ENCODE measurements around the gene DYNC1I1. TPM values are rescaled to one million over a fixed set of nuclear protein-coding genes. Genes with fewer than 3 reads are reported as not detected.

The DYNC1I1 gene
- total and polyA plus RNA-seq, 2 of the 4 experiments (the other 2 are of a cell fraction), result under 0.01 to 0.15 TPM

DNA sequence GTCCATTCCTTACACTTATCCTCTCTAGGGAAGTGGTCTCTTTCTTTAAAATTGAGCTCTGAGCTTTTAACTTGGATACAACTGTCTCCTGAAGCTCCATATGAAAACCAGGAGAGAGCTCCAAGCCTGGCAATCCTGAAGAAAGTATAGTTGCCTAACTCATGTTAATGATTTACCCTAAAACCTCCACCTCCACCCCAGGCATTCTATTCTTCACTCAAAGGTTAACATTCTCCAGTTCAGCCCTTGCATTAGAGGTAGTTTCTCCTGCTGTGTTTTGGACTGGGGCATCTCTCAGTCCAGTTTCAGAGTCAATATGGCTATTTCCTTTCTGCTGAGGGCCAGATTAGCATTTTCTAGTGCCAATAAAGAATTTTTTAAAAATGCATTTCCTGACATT lies 354.0 kb downstream of the DYNC1I1 start:
- Histone ChIP-seq H3K18ac (ENCODE audit: low read depth, low read length) (no peak overlapping the region), H2AK9ac (replicated peaks; ENCODE audit: low read depth, low read length, poor library complexity) (no peak overlapping the region), H3K79me1 (ENCODE audit: low read depth in 1 of 2, low read length in 2 of 2) (no peaks in the 10 kb centered on the region), H3K23ac (ENCODE audit: low read depth, low read length) (no peak overlapping the region), H2BK20ac (ENCODE audit: low read depth, low read length) (no peak overlapping the region), H4K20me1 (ENCODE audit: insufficient read depth, low read length) (no peaks in the 10 kb centered on the region), H2BK120ac (ENCODE audit: low read depth, low read length) (no peak overlapping the region), H3K4me1 (ENCODE audit: control insufficient read depth, insufficient read depth, low read length) (no peaks in the 10 kb centered on the region), H2BK5ac (ENCODE audit: low read depth, low read length, poor library complexity, severe bottlenecking) (no peak overlapping the region), H3K9me1 (ENCODE audit: insufficient read depth, low read length) (peaks cover 3% of the 10 kb centered on the region; the same call in 1 of the 2 replicates), H3K27me3 (ENCODE audit: control insufficient read depth, insufficient read depth, low read length) (no peaks in the 10 kb centered on the region), H3K9me3 (ENCODE audit: control insufficient read depth, insufficient read depth, low read length) (no peaks in the 10 kb centered on the region), H3K36me3 (ENCODE audit: control insufficient read depth, insufficient read depth, low read length) (peaks cover 2% of the 10 kb centered on the region; the same call in 1 of the 2 replicates), H3K4ac (ENCODE audit: low read depth, low read length) (no peak overlapping the region), H3K4me2 (ENCODE audit: low read depth, low read length) (no peak overlapping the region), H3K14ac (replicated peaks; ENCODE audit: low read depth, low read length) (no peak overlapping the region), H2AK5ac (ENCODE audit: low read depth, low read length) (no peak overlapping the region), H3K9ac (ENCODE audit: low read depth, low read length) (no peak overlapping the region), H3K56ac (ENCODE audit: extremely low read depth, insufficient read depth, low read length) (no peak overlapping the region), H2BK15ac (ENCODE audit: low read depth, low read length) (no peak overlapping the region), H3K27ac (ENCODE audit: insufficient read depth, low read length) (no peak overlapping the region), H4K8ac (ENCODE audit: low read depth in 2 of 2, low read length in 2 of 2) (no peak overlapping the region), H3K4me3 (ENCODE audit: insufficient read depth, low read depth, low read length) (no peak overlapping the region), H2AFZ (replicated peaks; ENCODE audit: low read length, poor library complexity) (no peak overlapping the region), H4K91ac (ENCODE audit: insufficient read depth, low read depth, low read length) (no peak overlapping the region), H4K5ac (ENCODE audit: low read depth, low read length) (no peak overlapping the region)
- POLR2A ChIA-PET (ENCODE audit: unreplicated experiment), result no interaction called here
- dilution Hi-C loops (cut with HindIII; ENCODE audit: low sequenced_read_pairs, unreplicated experiment) (no loop called here), in situ Hi-C loops (cut with MboI; ENCODE audit: low sequenced_read_pairs) (no loop called here), intact Hi-C loops (cut with micrococcal nuclease) (no loop called here)
- BruUV-seq (replicated peaks), result no TSS peak
- TF ChIP-seq BHLHE40 (IDR thresholded peaks at IDR 0.05; ENCODE audit: low read depth, low read length) (no peak), SMC3 (IDR thresholded peaks at IDR 0.05; ENCODE audit: low read depth, low read length) (no peak), RFX5 (IDR thresholded peaks at IDR 0.05; ENCODE audit: low read depth, low read length) (no peak)
- DNase-seq, result no peak
- CTCF ChIA-PET, result no interaction called here
- no peak for ATAC-seq (ENCODE audit: low read depth)
